GM18505 (cell line): ENCODE data around the gene ITPR1.
"Not testable (repeated sequence)": the region's sequence is repeated elsewhere in the genome, so short reads cannot be mapped to it uniquely, and the experiment has no call there.

Experiments
- ATAC-seq: cut with Tn5 transposase; IDR thresholded peaks from one replicate; pipeline ENCODE4 v1.9.1; 2021; ENCODE audit not compliant: unreplicated experiment
- POLR2A ChIP-seq: IDR thresholded peaks from 4 replicates; pipeline ENCODE4 v1.6.1; 2011; ENCODE audit warnings: borderline replicate concordance; ENCODE audit not compliant: insufficient read depth, insufficient read length; ENCODE audit errors: extremely low read depth

Gene ITPR1

DNA sequence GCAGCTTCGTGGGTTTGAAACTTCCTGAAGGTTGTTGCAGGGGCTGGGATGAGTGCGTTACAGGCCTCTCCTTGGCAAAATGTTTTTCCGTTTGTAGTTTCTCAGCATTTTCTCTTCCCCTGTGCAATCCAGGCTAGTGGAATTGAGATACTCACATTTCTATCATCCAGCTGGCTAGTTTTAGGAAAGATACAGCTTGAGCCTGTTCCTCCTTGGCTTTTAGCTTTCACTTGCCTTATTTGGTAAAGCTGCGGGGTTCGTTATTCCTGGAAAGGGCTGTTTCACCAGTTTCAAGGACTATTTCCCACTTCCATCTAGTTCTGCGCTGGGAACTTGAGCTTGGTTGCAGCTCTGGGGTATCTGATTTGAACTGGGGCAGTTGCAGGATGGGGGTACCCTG lies 90.3 kb downstream of the ITPR1 start:
- no peak for TF ChIP-seq POLR2A
- no peak for ATAC-seq

DNA sequence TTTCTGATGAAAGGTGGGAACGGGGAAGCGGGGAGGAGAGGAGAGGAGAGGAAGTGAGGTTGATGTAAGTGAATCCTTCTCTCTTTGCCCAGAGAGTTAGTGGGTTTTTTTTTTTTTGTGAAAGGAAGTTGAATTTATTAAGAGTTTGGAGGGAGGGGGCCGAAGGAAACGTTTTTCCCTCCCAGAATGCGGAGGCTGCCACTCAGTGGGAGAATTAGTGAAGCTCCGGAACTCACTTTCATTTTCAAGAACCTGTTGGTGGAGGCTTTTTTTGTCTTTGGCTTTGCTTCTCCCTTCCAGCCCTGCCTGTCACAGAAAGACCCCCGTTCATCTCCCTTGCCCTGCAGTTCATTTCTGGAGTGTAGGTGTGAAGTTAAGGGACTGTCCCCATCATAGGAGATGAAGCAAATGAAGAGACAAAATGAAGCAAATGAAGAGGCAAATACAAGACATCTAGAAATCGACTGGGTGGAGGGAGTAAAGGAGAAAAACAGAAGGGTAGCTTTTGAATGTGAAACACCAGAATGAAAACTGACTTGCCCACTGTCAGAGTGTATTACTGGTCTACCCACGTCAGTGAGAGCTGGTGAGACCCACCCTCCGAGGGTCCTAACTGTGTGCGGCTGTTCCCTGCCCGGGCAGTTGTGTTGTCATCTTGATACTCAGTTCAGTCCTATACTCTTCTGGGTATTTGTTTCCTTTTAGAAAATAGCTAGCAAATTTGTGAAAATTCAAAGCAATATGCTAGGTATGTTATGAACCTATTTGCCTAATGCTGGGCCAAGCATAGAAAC lies 91.5 kb downstream of the ITPR1 start:
- no peak for TF ChIP-seq POLR2A
- ATAC-seq, result no peak

DNA sequence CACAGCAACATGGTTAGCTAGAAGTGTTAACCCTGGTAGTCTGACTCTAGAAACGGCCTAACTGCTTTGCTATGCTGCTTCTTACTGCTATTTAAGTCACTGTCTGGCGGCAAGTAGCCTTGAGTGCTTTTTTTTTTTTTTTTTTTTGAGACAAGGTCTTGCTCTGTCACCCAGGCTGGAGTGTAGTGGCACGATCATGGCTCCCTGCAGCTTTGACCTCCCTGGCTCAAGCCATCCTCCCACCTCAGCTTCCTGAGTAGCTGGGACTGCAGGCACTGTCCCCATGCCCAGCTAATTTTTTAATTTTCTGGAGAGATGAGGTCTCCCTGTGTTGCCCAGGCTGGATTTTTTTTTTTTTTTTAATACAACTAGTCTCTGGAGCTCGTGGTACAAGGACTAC lies 93.2 kb downstream of the ITPR1 start:
- ATAC-seq, result no peak
- TF ChIP-seq POLR2A, result no peak

DNA sequence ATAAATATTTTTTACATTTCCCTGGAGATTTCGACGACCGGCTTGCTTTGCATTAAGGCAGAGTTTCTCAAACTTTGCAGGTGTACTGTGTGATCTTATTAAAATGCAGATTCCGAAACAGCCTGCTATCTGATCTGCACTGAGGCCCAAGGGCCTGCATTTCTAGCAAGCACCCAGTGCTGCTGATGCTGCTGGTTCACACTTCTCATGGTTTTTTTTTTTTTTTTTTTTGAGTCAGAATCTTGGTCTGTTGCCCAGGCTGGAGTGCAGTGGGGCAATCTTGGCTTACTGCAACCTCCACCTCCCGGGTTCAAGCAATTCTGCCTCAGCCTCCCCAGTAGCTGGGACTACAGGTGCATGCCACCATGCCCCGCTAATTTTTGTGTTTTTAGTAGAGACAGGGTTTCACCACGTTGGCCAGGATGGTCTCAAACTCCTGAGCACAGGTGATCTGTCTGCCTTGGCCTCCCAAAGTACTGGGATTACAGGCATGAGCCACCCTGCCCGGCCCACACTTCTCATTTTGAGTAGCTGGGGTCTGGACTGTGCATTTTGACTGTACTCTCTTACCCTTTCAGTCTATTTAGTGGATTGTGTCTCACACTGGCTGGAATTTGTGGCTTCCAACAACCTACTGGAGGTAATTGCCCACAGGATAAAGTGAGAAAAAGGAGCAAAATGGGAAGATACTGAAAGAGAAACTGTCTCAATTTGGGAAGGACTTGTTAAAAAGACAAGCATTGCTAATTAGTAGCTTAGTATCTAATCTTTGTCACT lies 94.1 kb downstream of the ITPR1 start:
- ATAC-seq, result no peak
- no peak for TF ChIP-seq POLR2A

DNA sequence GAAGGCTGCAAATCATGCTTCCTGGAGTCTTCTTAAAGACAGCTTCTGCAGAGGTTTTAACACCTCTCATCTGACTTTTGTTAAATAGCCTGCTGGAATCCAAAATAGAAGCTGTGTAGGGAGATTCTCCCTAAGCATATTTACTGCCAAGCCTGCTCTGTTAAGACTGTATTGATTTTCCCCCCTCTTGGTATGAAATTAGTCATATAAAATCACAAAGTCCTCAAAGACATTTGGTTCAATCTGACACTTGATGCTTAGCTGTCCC lies 94.6 kb downstream of the ITPR1 start:
- TF ChIP-seq POLR2A, result no peak
- ATAC-seq, result no peak

DNA sequence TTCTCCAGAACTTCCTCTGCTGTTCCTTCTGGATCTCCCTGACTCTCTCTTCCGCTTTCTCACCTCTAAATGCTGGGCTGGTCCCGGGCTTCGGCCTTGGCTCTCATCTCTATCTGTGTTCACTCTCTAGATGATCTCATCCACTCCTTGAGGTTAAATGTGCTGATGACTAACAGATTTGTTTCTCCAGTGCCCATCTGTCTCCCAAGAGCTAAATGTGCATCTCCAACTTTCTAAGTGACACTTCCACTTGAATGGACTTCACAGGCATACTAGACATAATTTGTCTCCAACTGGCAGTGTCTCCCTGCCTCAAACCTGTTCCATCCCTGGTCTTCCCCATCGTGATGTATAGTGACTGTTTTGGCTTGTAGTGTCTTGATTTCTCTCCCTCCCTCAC lies 95.3 kb downstream of the ITPR1 start:
- no peak for TF ChIP-seq POLR2A
- no peak for ATAC-seq

DNA sequence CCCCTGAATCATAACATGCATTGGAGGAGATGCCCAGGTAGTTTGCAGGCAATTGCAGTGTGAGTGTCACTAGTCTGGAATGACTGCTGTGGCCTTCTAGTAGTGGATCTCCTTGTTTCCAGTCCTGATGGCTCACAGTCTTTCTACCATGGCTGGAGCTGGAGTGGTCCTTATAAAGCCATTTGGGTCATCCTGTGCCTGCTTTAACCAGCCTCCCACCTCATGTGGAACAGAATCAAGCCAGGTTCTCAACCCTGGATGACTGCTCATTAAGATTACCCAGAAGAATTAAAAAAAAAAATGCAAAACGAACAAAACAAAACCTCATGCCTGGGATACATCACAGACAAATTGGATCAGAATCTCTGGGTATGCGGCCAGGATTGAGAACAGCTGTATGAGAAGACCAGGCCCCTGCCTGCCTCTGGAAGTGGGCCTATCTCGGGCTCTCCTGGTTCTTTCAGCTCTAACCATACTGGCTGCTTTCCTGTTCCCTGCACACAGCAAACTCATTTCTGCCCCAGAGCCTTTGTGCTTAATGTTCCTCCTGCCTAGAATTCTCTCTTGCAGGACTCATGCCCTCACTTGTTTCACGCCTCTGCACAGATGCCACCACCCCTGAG lies 96.4 kb downstream of the ITPR1 start:
- ATAC-seq, result no peak

DNA sequence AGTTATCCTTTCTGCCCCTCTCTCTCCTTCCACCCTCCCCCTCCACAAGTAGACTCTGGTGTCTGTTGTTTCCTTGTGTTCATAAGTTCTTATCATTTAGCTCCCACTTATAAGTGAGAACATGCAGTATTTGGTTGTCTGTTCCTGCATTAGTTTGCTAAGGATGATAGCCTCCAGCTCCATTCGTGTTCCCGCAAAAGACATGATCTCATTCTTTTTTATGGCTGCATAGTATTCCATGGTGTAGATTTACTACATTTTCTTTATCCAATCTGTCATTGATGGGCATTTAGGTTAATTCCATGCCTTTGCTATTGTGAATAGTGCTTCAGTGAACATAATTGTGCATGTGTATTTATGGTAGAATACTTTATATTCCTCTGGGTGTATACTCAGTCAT lies 97.7 kb downstream of the ITPR1 start:
- ATAC-seq, result not testable (repeated sequence)

More for the DNA sequence above, 96.4 kb downstream of the ITPR1 start:
- no peak for TF ChIP-seq POLR2A

DNA sequence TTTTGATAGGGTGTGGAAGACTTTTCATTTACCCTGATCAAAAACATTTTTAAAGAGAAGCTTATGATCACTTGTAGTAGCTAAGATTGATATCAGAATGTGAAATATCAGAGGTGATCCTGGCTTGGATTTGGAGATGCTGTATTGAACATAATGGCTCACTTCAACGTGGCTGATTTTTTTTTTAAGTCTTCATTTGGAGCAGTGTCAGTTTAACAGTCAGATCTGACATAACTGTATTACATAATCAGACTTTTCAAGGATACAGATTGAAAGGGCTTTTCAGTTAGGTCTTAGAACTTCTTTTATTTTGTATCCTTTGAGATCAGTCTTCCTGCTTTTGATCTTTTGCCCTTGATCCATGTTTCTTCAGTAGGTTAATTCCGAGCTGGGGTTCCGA lies 98.5 kb downstream of the ITPR1 start:
- TF ChIP-seq POLR2A, result no peak
- no peak for ATAC-seq

DNA sequence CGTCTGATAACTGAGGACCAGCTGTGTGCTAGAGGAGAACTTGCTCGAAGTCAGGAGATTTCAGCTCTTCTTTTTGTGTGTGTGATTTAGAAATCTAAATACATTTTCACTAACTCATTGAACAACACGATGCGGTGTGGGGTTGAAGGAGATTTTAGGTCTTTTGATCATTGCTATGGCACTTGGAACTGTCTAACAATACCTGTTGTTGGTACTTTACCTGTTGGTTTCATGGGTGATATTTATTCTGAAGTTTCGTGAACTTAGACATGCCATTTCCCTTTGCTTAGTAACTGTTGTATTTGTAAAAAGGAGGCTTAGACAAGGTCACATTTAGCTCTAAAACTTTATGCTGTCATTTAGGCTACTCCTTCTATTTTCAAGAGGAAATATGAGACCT lies 99.9 kb downstream of the ITPR1 start:
- no peak for ATAC-seq

DNA sequence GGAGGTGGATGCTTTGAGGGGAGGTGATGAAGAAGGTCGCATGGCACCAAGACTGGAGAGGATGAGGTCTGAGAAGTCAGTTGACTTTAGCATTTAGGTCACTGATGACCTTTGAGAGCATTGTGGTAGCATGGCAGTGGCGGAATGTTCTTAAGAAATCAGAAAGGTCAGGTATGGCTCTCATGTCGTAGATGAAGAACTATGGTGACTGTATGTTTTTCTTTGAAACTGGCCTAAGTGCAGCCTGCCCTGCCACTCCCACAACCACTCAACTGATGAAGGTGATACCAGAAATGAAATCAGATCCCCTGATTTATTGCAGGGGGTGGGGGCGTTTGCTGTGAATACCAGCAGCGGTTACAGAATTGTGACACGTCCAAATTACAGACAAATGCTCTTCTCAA lies 102.6 kb downstream of the ITPR1 start:
- no peak for ATAC-seq
- TF ChIP-seq POLR2A, result no peak

More for the DNA sequence above, 99.9 kb downstream of the ITPR1 start:
- no peak for TF ChIP-seq POLR2A

DNA sequence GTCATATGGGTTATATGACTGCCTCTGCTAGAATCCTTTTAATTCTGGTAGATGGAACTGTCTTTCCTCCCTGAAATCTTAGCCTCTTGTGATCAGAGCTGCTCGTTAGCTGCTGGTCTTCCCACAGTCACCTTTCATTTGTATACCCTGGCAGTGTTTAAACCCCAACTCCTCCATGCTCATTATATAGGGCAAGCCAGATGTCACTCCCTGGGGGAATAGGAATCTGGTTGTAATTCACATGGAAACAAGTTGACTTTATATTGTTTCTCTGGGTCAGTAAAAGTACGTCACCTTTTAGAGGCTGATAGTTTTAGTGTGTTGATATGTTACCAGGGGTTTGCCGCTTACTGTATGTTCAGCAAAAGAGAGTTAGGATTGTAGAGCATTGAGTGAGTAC lies 103.5 kb downstream of the ITPR1 start:
- no peak for TF ChIP-seq POLR2A
- ATAC-seq, result no peak

DNA sequence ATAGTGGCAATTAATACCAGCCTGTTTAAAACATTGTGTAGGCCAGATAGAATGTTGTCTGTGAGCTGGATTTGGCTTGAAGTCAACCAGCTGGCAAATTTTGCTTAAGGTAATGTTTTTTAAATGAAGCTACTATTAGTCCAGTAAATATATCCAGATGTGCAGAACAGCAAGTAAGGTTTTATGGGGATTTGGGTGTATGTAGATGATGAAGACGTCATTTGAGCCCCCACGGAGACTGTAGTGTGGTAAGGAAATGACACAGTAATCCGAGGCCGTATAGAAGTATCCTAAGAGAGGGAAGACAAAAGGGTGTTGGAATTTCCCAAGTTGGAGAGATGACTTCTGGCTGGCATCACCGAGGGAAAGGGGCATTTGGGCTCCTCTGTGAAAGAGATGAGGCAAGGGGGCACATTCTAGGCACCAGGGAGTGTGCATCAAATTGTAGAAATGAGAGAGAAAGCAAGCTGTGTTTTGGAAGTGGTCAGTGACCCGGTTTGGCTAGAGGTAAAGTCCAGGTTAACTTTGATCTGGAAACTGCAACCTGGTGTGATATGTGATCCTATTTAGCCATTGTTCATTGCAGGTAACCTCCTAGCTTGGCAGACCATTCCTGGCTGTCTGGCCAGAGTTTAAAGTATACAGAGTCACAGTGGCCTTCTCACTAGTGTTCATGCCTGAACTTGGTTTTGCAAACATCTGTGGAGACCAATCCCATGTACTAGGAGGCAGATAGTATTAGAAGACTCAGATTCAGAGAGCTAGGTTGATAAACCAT lies 104.2 kb downstream of the ITPR1 start:
- no peak for ATAC-seq
- no peak for TF ChIP-seq POLR2A

DNA sequence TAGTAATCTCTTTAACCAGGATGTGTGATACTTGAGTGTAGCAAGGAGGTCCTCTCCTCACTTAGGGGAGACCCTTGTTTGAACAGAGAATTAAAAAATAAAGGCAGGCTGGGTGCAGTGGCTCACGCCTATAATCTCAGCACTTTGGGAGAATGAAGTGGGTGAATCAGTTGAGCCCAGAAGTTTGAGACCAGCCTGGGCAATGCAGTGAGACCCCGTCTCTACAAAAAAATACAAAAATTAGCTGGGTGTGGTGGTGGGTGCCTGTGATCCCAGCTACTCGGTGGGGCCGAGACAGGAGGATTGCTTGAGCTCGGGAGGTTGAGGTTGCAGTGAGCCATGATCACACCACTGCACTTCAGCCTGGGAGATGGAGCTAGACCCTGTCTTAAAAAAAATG lies 105.1 kb downstream of the ITPR1 start:
- ATAC-seq, result not testable (repeated sequence)
